PC-9 (cell line): Measurements from ENCODE around the gene NPY4R.
"Not testable (repeated sequence)": the region's sequence is repeated elsewhere in the genome, so short reads cannot be mapped to it uniquely, and the experiment has no call there.

ENCODE experiments used
- EZH2 ChIP-seq: fragments of 200-600 bp; sonication (generic); IDR thresholded peaks from 2 replicates; pipeline ENCODE4 v1.8.0; 2017; ENCODE audit warnings: antibody characterized with exemption, low read depth
- TF ChIP-seq, protein P1 (sequence below): fragments of 200-600 bp; sonication (generic); conservative IDR thresholded peaks from 2 replicates; pipeline ENCODE4 v1.6.1; 2017; ENCODE audit warnings: mixed run types, antibody characterized with exemption, mild to moderate bottlenecking, moderate library complexity

DNA sequence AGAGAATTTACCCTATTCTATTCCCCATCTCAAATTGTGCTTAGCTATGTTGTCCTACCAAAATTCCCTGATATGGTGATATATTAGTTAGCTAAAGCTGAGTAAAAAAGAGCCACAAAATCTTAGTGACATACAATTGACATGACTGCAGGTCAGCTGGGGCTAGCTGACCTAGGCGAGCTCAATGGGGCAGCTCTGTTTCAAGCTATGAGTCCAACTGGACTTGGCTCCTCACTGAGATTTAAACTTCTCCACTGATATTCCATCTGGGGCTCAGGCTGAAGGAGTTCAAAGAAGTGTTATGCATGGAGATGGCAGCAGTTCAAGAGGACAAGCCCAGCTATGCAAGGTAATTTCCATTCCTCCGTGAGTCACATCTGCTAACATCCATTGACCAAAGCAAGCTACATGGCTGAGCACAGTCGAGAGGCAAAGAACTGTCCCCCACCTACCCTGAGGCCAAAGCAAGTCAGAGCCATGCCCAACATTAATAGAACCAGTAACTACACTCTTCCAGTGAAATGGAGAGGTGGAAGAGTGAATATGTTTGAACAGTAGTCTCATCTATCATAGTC lies 9.1 kb upstream of the NPY4R start:
- TF ChIP-seq, protein P1, sequence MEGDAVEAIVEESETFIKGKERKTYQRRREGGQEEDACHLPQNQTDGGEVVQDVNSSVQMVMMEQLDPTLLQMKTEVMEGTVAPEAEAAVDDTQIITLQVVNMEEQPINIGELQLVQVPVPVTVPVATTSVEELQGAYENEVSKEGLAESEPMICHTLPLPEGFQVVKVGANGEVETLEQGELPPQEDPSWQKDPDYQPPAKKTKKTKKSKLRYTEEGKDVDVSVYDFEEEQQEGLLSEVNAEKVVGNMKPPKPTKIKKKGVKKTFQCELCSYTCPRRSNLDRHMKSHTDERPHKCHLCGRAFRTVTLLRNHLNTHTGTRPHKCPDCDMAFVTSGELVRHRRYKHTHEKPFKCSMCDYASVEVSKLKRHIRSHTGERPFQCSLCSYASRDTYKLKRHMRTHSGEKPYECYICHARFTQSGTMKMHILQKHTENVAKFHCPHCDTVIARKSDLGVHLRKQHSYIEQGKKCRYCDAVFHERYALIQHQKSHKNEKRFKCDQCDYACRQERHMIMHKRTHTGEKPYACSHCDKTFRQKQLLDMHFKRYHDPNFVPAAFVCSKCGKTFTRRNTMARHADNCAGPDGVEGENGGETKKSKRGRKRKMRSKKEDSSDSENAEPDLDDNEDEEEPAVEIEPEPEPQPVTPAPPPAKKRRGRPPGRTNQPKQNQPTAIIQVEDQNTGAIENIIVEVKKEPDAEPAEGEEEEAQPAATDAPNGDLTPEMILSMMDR: not testable (repeated sequence)
- TF ChIP-seq EZH2: not testable (repeated sequence)
